Gastrocnemius medialis (tissue), 4 donors: ENCODE results near the gene CACNA1B. TPM values are rescaled to one million over a fixed set of nuclear protein-coding genes. Genes with fewer than 3 reads are reported as not detected.

Experiments used
- ATAC-seq, 2 donors: fragments of 150-250 bp; one replicate each; pipeline ENCODE4 v1.9.1; 2016
- DNase-seq, 2 donors: peaks; one replicate each; pipeline ENCODE4 v3.0.0-alpha.2; 2019
- H3K27ac ChIP-seq, 4 donors: fragments of 200-600 bp; sonication (generic); 1 replicate in 1 of 4; 2 replicates in 3 of 4; pipeline ENCODE4 v1.5.1; 2016 to 2018; ENCODE audit warnings: mild to moderate bottlenecking in 2 of 4, moderate library complexity in 1 of 4
- H3K27me3 ChIP-seq, 3 donors: fragments of 200-600 bp; sonication (generic) in 2 of 3; 1 replicate in 1 of 3; 2 replicates in 2 of 3; pipeline versions ENCODE4 v1.5.1 to v1.6.0; 2016 to 2019; ENCODE audit warnings: mild to moderate bottlenecking in 1 of 3, moderate library complexity in 1 of 3
- H3K36me3 ChIP-seq, 2 donors: fragments of 200-600 bp; sonication (generic) in 1 of 2; one replicate each; pipeline ENCODE4 v1.5.1; 2017 to 2018
- H3K4me1 ChIP-seq, 2 donors: fragments of 200-600 bp; sonication (generic) in 1 of 2; one replicate each; pipeline ENCODE4 v1.5.1; 2016 to 2017; ENCODE audit warnings: mild to moderate bottlenecking in 2 of 2
- H3K4me3 ChIP-seq, 4 donors: fragments of 200-600 bp; sonication (generic) in 3 of 4; 1 replicate in 1 of 4; 2 replicates in 3 of 4; pipeline ENCODE4 v1.5.1; 2016 to 2019; ENCODE audit warnings: mild to moderate bottlenecking in 2 of 4
- H3K9me3 ChIP-seq, 3 donors: fragments of 200-600 bp; sonication (generic) in 2 of 3; 1 replicate in 1 of 3; 2 replicates in 2 of 3; pipeline ENCODE4 v1.5.1; 2016 to 2019
- CTCF ChIP-seq, 5 experiments: fragments of 450-650 bp in 3 of 5; fragments of 200-600 bp in 2 of 5; sonication (generic) in 2 of 5; IDR thresholded peaks in 4 of 5; conservative IDR thresholded peaks in 1 of 5; 1 replicate in 4 of 5; 2 replicates in 1 of 5; pipeline ENCODE4 v1.5.1; 2016 to 2019; ENCODE audit warnings: antibody characterized with exemption in 5 of 5, mild to moderate bottlenecking in 3 of 5, moderate library complexity in 3 of 5
- POLR2A ChIP-seq, 2 donors: fragments of 450-650 bp; IDR thresholded peaks; one replicate each; pipeline ENCODE4 v1.6.1; 2017; ENCODE audit warnings: antibody characterized with exemption in 2 of 2, mild to moderate bottlenecking in 2 of 2, moderate library complexity in 2 of 2
- in situ Hi-C, 4 donors: fragments of 200-750 bp; cut with MboI; loops; one replicate each; pipeline versions ENCODE4 v1.15.0 to v1.8.0; 2017; ENCODE audit warnings: low sequenced_read_pairs in 4 of 4
- intact Hi-C: fragments of 100-400 bp; cut with DNase I; formaldehyde crosslinking; loops from one replicate; pipeline ENCODE4 v1.15.1; 2023; ENCODE audit warnings: low total_unique reads
- total RNA-seq, 4 donors: library from RNA; depleted of rRNA; stranded (reverse); fragments of >200 nt; gene quantifications; one replicate each; pipeline versions ENCODE4 v1.1.0 to v1.2.3, GENCODE V29; 2016

The CACNA1B gene
- total RNA-seq, 4 donors from 2014 or later: 0.07 TPM; not detected in 3

- Histone ChIP-seq H3K4me1 (no peaks in the 10 kb centered on the region), H3K36me3 (no peaks in the 10 kb centered on the region), H3K9me3 (no peaks in the 10 kb centered on the region), H3K27me3 (peaks cover 0 to 3% (median 0%) of the 10 kb centered on the region in 3 donors), H3K27ac (no peak overlapping the region), H3K4me3 (no peak overlapping the region)
- ATAC-seq: no peak
- no peak for DNase-seq
- TF ChIP-seq POLR2A (IDR thresholded peaks at IDR 0.05) (no peak), CTCF (IDR thresholded peaks at IDR 0.05 in 4 of 5, conservative IDR thresholded peaks at IDR 0.05 in 1 of 5) (no peak)
- in situ Hi-C loops: no loop called here
- intact Hi-C loops: no loop called here
Observed at GRCh38 chr9:137949260-137949659, 71.7 kb downstream of the CACNA1B start.

- no peak for TF ChIP-seq CTCF (IDR thresholded peaks at IDR 0.05 in 4 of 5, conservative IDR thresholded peaks at IDR 0.05 in 1 of 5)
- TF ChIP-seq POLR2A (IDR thresholded peaks at IDR 0.05): no peak
- Histone ChIP-seq H3K27ac (no peak overlapping the region), H3K4me3 (no peak overlapping the region), H3K4me1 (no peaks in the 10 kb centered on the region), H3K36me3 (no peaks in the 10 kb centered on the region), H3K27me3 (peaks cover 0 to 3% (median 0%) of the 10 kb centered on the region in 3 donors), H3K9me3 (no peaks in the 10 kb centered on the region)
- in situ Hi-C loops (no loop called here), intact Hi-C loops (no loop called here)
- no peak for DNase-seq
- no peak for ATAC-seq
Observed at GRCh38 chr9:137951107-137951506, 73.5 kb downstream of the CACNA1B start.

- intact Hi-C loops (no loop called here), in situ Hi-C loops (no loop called here)
- Histone ChIP-seq H3K36me3 (no peaks in the 10 kb centered on the region), H3K27me3 (peaks cover 0 to 3% (median 0%) of the 10 kb centered on the region in 3 donors), H3K27ac (no peak overlapping the region), H3K4me1 (no peaks in the 10 kb centered on the region), H3K9me3 (no peaks in the 10 kb centered on the region), H3K4me3 (no peak overlapping the region)
- no peak for DNase-seq
- ATAC-seq: no peak
- TF ChIP-seq CTCF (IDR thresholded peaks at IDR 0.05 in 4 of 5, conservative IDR thresholded peaks at IDR 0.05 in 1 of 5) (no peak), POLR2A (IDR thresholded peaks at IDR 0.05) (no peak)
Observed at GRCh38 chr9:137951597-137952490, 74.3 kb downstream of the CACNA1B start.

GRCh38 chr9:137952976-137953666 is 75.5 kb downstream of the CACNA1B start:
- Histone ChIP-seq H3K9me3 (no peaks in the 10 kb centered on the region), H3K4me3 (no peak overlapping the region), H3K36me3 (no peaks in the 10 kb centered on the region), H3K4me1 (no peaks in the 10 kb centered on the region), H3K27ac (no peak overlapping the region), H3K27me3 (peaks cover 0 to 3% (median 0%) of the 10 kb centered on the region in 3 donors)
- intact Hi-C loops (no loop called here), in situ Hi-C loops (no loop called here)
- TF ChIP-seq POLR2A (IDR thresholded peaks at IDR 0.05) (no peak), CTCF (IDR thresholded peaks at IDR 0.05 in 4 of 5, conservative IDR thresholded peaks at IDR 0.05 in 1 of 5) (no peak)
- DNase-seq (no peak), ATAC-seq (no peak)
